Urinary bladder (tissue), 4 donors: ENCODE data around the gene ATP6V1B1. TPM values are rescaled to one million over a fixed set of nuclear protein-coding genes. Genes with fewer than 3 reads are reported as not detected.

ENCODE experiments used
- DNase-seq: peaks from one replicate; pipeline ENCODE4 v3.0.0-alpha.2; 2015; ENCODE audit errors: extremely low spot score
- H3K27ac ChIP-seq: one replicate; pipeline ENCODE4 v1.5.1; 2013; ENCODE audit warnings: low read depth, mild to moderate bottlenecking, moderate library complexity
- H3K36me3 ChIP-seq: one replicate; pipeline ENCODE4 v1.6.1; 2013; ENCODE audit warnings: mild to moderate bottlenecking, moderate library complexity; ENCODE audit not compliant: insufficient read depth
- H3K4me1 ChIP-seq: one replicate; pipeline ENCODE4 v1.6.1; 2013; ENCODE audit warnings: mild to moderate bottlenecking, moderate library complexity; ENCODE audit not compliant: insufficient read depth
- H3K4me3 ChIP-seq: one replicate; pipeline ENCODE4 v1.5.1; 2013; ENCODE audit warnings: low read depth, low read length
- WGBS: extraction: QIAGEN DNeasy Blood & Tissue Kit; methylation state at CpG from one replicate; pipeline ENCODE4 v1.1.7; 2013; 5-methylcytosine and 5-hydroxymethylcytosine counted together
- polyA plus RNA-seq: library from polyadenylated mRNA; stranded (reverse); fragments of 200-250 nt; gene quantifications from one replicate; pipeline ENCODE4 v1.2.3, GENCODE V29; 2013
- total RNA-seq: library from RNA; depleted of rRNA; stranded (reverse); fragments of >200 nt; gene quantifications from one replicate; pipeline ENCODE4 v1.2.3, GENCODE V29; 2014
- donor health status: healthy with polysubstance abuse.
- donor health status: healthy.

The ATP6V1B1 gene
- total and polyA plus RNA-seq, 2 donors = 0.27 to 0.63 TPM

DNA sequence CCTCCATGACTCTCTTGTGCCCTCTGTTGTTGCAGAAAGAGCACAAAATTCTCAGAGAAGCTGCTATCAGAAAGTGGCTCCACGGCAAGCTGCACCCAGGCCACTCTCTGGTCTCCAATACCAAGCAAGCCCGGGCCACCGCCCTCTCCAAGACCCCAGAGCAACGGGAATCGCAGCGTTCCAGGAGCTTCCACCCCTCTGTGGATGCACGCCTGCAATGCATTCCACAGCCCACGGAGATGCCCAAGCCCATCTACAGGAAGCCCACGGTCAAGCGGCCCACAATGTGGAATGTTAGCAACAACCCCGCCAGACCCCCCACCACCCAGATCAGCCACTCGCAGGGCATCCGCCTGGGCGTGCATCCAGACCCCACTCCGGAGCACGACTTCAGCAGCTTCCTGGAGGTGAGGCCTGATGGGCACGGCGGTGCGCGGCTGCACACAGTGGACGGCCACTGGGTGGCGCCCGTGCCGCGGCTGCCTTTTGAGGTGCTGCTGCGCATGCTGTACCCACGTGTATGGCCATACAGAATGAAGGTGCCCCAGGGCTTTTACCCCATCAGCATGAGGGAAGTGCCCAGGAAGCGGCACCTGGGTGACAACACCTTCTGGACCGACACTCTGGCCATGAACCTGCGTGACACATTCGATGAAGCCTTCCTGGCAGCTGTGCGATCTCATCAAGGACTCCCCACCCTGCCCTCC lies 49.0 kb downstream of the ATP6V1B1 start:
- Histone ChIP-seq H3K36me3 (peaks cover 2% of the 10 kb centered on the region), H3K4me1 (no peaks in the 10 kb centered on the region), H3K4me3 (no peak overlapping the region), H3K27ac (no peak overlapping the region)
- 35% methylated on average over 32 of the region's 32 CpGs for WGBS
- no peak for DNase-seq

GRCh38 chr2:70985283-70985688 lies 49.6 kb downstream of the ATP6V1B1 start:
- DNase-seq = no peak
- Histone ChIP-seq H3K27ac (no peak overlapping the region), H3K36me3 (peaks cover 2% of the 10 kb centered on the region), H3K4me1 (no peaks in the 10 kb centered on the region), H3K4me3 (no peak overlapping the region)
- WGBS = 76% methylated on average over 5 of the region's 5 CpGs

DNA sequence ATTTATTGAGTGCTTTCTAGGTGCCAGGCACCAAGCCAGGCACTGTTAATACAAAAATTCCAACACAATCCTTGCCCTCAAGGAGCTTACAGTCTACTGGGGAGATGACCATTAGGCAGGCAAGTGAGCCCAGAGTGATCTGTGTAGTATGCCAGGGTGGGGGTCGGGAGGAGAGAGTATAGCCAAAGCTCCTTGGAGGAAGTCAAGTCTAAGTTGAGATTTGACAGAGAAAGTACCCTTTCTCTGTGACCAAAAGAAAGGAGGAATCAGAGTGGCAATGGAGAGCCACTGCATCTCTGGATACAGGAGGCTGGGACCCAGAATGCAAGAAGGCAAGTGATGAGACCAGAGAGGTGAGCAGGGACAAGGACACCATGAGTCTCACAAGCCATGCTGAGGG lies 50.3 kb downstream of the ATP6V1B1 start:
- no peak for DNase-seq
- peaks cover 2% of the 10 kb centered on the region for H3K36me3 ChIP-seq
- WGBS = 92% methylated on average over 1 of the region's 1 CpG
- H3K4me3 ChIP-seq = no peak overlapping the region
- H3K27ac ChIP-seq = no peak overlapping the region
- H3K4me1 ChIP-seq = no peaks in the 10 kb centered on the region

DNA sequence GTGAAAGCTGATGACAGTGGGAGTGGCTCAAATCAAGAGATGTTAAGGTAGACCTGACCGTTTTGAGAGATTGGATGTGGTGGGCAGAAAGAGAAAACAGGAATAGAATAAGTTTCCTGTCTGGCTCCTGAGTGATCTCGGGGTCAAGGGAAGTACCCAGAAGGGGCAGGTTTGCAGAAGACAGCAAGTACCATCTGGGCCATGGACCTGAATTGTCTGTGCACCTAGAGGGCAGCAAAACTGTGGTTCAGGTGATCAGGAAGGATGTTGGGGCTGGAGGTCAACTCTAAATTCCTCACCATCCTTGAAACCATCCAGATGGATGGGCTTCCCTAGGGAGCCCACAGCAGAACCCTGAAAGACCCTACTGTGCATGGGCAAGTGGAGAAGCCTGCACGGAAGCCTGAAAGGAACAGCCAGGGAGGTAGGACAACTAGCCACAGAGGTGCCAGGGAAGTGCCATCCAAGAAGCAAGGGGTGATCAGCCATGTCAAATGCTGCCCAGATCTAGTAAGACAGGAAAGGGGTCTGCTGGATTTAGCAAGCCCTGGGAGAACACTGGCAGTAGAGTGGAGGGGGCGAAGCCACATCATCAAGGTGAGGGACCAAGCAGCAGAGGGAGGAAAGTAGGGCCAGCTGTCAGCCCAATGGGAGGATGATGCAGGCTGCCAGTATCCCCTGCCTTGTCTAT lies 50.9 kb downstream of the ATP6V1B1 start:
- DNase-seq = no peak
- H3K36me3 ChIP-seq = peaks cover 3% of the 10 kb centered on the region
- WGBS = 89% methylated on average over 4 of the region's 4 CpGs

DNA sequence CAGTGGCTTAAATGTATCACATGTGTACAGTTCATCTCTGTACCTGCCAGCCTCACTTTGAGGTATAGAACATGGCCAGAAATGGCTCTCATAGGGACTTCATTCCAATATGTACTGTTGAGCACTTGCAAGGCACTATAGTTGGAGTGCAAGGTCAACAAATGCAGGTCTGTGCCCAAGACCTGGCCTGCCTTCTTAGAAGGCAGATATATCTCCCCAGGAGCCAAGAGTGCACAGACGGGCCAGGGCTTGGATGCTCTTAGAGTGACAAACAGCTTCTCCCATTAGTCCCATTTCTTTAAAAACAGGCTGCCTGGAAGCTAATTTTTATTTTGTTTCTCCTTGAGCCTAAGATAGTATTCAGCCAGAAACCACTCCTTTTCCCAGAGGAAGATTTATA lies 51.7 kb downstream of the ATP6V1B1 start:
- no peak overlapping the region for H3K4me3 ChIP-seq
- 72% methylated on average over 1 of the region's 1 CpG for WGBS
- H3K36me3 ChIP-seq = peaks cover 3% of the 10 kb centered on the region
- no peaks in the 10 kb centered on the region for H3K4me1 ChIP-seq
- no peak for DNase-seq
- no peak overlapping the region for H3K27ac ChIP-seq

More for the DNA sequence above, 50.9 kb downstream of the ATP6V1B1 start:
- no peak overlapping the region for H3K27ac ChIP-seq
- H3K4me1 ChIP-seq = no peaks in the 10 kb centered on the region
- H3K4me3 ChIP-seq = no peak overlapping the region

GRCh38 chr2:70988151-70988550 lies 52.5 kb downstream of the ATP6V1B1 start:
- 63% methylated on average over 4 of the region's 4 CpGs for WGBS

GRCh38 chr2:70988726-70989648 lies 53.3 kb downstream of the ATP6V1B1 start:
- WGBS = 91% methylated on average over 16 of the region's 16 CpGs
- peaks cover 2% of the 10 kb centered on the region for H3K36me3 ChIP-seq
- H3K4me3 ChIP-seq = no peak overlapping the region
- H3K4me1 ChIP-seq = no peaks in the 10 kb centered on the region
- no peak overlapping the region for H3K27ac ChIP-seq
- DNase-seq = no peak

More at GRCh38 chr2:70988151-70988550, 52.5 kb downstream of the ATP6V1B1 start:
- no peak for DNase-seq
- H3K4me1 ChIP-seq = no peaks in the 10 kb centered on the region
- no peak overlapping the region for H3K4me3 ChIP-seq
- H3K36me3 ChIP-seq = peaks cover 2% of the 10 kb centered on the region
- H3K27ac ChIP-seq = no peak overlapping the region

DNA sequence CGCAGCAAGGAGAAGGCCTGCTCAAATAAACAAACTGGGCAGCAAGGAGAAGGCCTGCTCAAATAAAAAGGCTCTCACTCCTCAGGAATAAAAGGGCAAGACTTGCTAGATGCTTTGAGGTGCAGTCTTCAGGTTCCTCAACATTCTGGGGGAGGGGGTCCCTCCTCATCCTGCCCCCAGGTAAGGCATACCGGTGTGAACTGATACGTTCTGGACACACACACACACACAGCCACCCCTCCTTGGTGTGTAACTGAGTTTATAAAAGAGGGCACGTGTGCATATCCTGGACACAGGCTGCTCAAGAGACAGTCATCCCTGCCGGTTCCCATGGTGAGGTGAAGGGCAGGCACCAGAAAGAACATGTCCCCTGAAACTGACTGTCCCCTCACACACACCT lies 54.5 kb downstream of the ATP6V1B1 start:
- no peak overlapping the region for H3K4me3 ChIP-seq
- no peak for DNase-seq
- no peaks in the 10 kb centered on the region for H3K4me1 ChIP-seq
- H3K27ac ChIP-seq = no peak overlapping the region
- WGBS = 75% methylated on average over 5 of the region's 5 CpGs
- peaks cover 2% of the 10 kb centered on the region for H3K36me3 ChIP-seq

DNA sequence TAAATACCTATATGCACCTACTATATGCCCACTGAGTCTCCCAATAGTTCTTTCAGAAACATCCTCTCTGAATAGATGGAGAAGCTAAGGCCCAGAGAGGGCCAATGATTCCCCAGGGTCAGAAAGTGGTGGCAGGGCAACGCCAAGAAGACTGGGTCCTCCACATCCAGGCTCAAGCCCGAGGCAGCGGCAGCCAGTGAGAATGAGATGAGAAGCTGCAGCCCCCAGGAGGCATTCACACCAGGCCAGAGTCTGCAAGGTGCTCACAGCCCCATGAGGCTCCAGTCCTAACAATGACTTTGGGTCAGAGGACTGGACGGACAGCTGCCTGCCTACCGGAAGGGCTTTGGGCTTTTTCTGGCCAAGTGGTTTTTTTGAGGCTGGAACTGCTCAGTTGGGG lies 55.4 kb downstream of the ATP6V1B1 start:
- peaks cover 2% of the 10 kb centered on the region for H3K36me3 ChIP-seq
- no peaks in the 10 kb centered on the region for H3K4me1 ChIP-seq
- no peak overlapping the region for H3K27ac ChIP-seq
- 91% methylated on average over 5 of the region's 5 CpGs for WGBS
- DNase-seq = no peak
- H3K4me3 ChIP-seq = no peak overlapping the region

DNA sequence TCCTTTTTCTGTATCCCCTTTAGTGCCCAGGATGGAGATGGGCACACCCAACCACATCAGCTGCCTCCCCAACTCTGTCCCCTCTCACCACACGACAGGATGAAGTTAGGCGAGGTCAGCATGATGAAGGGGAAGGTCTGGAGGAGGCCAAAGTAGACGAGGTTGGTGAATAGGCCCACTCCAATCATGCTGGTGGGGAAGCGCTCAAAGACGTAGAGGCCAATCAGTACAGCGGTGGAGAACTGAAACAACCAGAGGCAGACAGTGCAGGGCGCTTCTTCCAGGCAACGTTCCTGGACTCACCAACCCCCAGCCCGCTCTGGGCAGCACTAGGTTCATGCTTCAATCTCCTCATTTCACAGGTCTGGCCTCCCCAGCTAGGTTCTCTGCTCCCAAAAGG lies 56.0 kb downstream of the ATP6V1B1 start:
- Histone ChIP-seq H3K36me3 (peaks cover 2% of the 10 kb centered on the region), H3K27ac (no peak overlapping the region), H3K4me1 (no peaks in the 10 kb centered on the region), H3K4me3 (no peak overlapping the region)
- 85% methylated on average over 9 of the region's 9 CpGs for WGBS
- no peak for DNase-seq

DNA sequence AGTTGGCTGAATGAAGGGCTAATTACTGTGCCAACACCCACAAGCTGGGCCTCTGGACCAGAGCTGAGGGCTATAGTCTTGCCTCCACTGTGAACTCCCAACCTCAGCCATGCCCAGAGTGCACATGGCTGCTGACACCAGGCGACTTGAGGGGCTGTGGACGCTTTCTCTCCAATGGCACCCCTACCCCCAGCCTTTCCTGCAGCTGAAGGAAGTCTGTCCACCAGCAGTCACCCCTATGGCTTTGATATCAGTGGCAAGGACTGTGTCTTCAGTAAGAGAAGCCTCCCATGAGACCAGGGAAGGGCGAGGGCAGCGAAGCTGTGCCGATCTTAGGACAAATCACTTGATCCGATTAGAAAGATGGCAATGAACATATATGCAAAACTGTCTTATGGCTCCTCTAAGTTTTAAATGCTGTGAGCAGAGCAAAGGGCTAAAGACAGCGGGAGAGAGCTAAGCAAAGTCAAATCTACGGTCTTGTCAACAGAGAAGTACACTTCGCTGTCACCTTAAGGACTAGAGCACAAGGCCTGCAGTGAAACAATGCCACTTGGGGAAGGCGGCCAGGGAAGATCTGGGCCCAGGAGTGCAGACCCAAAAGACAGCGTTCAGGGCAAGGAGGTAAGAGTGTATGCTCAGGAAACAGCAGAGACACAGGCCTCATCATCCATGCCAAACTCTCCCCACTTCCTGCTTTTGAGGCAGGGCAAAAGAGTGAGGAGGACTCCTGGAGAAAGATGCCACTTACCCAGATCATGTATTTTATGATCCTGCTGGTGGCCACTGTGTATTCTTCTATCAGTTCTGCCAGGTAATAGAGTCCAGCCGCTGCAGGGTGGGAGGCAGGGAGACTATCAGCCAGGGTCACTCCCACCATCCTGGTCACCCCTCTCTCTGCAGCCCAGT lies 57.5 kb downstream of the ATP6V1B1 start:
- Histone ChIP-seq H3K36me3 (peaks cover 2% of the 10 kb centered on the region), H3K4me1 (no peaks in the 10 kb centered on the region), H3K4me3 (peak overlapping the region; percentile 92), H3K27ac (no peak overlapping the region)
- WGBS = 89% methylated on average over 12 of the region's 12 CpGs
- no peak for DNase-seq

GRCh38 chr2:70994009-70994698 lies 58.5 kb downstream of the ATP6V1B1 start:
- DNase-seq = no peak
- H3K4me1 ChIP-seq = no peaks in the 10 kb centered on the region
- under 1% methylated on average over 49 of the region's 49 CpGs for WGBS
- peak overlapping the region; percentile 92 for H3K4me3 ChIP-seq
- peak overlapping the region; percentile 55 for H3K27ac ChIP-seq
- peaks cover 2% of the 10 kb centered on the region for H3K36me3 ChIP-seq
